Globus pallidus (tissue), 1 donor: ENCODE data around the gene IRF2.

Experiments used
- DNase-seq: peaks from one replicate; pipeline ENCODE4 v3.0.0-alpha.2; 2015; ENCODE audit warnings: low spot score

The IRF2 gene

GRCh38 chr4:184432127-184432922, 42.0 kb downstream of the IRF2 start:
- peak; percentile 61 for DNase-seq

- DNase-seq = no peak
Measured at GRCh38 chr4:184430163-184430562, 44.2 kb downstream of the IRF2 start.

DNA sequence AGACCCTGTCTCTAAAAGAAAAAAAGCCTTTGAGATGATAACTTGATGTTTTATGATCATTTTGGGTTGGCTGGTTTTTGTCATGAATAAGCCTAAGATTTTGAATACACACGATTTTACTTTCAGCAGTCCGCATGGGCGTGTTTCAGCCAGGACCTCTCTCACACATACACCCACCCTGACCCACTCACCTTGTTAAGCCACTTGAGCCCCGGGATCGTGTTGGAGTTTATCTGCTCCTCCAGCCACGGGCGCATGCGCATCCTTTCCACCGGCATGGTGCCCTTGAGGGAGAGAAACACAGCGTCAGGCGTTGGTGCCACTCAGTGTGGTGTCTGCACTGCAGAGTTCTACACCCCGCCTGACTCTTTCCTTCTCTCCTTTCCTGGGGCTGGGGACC, 45.6 kb downstream of the IRF2 start:
- no peak for DNase-seq

- DNase-seq = no peak
Measured at GRCh38 chr4:184427687-184428086, 46.7 kb downstream of the IRF2 start.

- DNase-seq = no peak
Measured at GRCh38 chr4:184427093-184427492, 47.3 kb downstream of the IRF2 start.

DNA sequence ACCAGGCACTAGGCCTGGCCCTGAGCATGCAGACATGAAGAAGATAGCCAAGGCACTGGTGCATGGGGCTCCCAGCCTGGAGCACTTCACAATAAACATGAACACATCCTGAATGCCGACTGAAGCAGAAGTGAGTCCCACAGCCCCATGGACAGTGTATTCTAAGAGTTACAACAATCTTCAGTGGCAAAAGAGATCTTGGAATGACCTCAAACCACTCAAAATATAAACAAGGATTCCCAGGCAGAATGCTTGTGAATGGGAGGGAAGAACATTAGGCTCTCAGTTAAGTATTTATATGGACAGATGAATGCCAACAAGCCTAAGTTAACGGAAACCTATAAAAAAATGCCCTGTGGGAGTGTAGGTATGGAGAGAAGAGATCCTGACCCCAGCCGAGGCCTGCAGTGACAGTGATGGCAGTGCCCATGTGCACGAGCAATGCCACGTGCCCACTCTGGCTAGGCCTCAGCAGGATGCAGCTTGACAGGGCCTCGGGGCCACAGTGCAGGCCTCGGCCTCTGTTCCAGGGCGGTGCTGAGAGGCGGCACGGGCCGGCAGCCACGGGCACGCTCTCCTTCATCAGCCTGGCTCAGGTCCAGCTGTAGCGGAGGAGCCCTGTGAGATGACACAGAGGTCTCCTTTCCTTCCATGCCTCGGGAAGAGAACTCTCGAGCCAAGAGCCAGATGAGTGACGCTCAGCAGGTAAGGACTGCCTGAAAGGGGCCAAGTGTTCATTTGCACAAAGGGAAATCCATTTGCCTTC, 49.2 kb downstream of the IRF2 start:
- DNase-seq = no peak

DNA sequence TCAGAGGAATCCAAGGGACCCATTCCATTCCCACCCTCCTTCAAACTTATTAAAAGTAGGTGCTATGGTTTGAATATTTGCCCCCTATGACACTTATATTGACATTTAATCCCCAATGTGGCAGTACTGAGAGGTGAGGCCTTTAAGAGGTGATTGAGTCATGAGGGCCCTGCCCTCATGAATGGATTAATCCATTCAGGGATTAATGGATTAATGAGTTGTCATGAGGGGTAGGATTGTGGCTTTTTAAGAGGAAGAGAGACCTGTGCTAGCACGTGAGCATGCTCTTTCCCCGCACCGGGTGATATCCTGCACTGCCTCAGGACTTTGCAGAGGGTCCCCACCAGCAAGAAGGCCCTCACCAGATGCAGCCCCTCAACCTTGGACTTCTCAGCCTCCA, 50.1 kb downstream of the IRF2 start:
- DNase-seq = no peak

- no peak for DNase-seq
Measured at GRCh38 chr4:184423003-184423686, 51.2 kb downstream of the IRF2 start.

DNA sequence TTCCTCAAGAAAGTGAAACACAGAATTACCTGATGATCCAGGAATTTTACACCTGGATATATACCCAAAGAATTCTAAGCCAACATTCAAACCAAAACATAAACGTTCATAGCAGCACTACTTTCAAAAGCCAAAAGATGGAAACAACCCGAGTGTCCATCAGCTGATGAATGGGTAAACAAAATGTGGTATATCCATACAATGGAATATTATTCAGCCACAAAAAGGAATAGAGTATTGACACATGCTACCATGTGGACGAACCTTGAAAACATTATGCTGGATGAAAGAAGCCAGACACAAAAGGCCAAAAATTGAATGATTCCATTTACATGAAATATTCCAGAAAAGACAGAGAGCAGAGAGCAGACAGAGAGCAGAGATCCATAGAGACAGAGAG, 52.0 kb downstream of the IRF2 start:
- no peak for DNase-seq

DNA sequence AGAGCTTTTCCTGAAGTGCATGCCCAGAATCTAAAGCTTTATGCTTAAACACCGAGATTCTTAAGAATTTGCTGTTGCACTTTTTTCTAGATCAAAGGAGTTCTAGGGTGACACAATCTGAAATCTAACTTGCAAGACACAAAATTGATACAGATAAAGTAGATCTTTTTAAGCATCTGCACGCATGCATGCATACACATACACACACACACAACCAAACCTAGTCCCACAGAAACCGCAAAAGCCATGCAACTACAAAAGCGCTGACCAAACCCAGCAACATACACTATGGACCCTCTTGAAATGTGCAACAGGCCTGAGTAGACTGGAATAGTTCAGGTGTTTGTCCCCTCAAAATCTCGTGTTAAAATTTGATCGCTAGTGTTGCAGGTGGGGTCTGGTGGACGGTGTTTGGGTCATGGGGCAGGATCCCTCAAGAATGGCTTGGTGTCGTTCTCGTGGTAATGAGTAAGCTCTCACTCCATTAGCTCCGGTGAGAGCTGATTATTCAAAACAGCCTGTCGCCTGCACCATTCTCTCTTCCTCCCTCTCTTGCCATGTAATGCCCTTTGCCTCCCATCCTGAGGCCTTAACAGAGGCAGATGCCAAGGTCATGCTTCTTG, 52.7 kb downstream of the IRF2 start:
- no peak for DNase-seq

DNA sequence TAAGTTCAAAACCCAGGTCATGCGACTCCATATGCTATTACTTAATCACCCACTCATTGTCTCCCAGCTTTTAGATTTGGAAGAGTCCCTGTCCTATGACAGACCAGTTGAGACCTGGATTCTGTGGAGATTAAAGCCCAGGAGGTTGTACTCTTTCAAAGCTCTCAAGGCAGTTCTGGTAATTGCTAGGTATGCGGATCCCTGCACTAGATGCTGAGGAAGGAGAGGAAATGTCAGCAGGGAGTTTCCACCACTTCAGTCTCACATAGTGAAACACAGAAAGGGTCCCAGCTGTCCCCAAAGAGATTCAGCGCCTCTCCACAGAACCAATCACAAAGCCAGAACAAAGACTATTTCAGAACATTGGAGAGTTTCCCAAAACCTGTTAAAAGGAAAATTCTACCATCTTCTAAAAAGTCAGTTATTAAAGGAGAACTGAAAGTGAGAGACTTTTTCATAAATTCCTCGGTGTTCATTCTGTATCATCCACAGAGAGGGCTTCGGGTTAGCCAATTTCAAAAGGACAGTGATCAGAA, 53.4 kb downstream of the IRF2 start:
- DNase-seq = peak; percentile 31

DNA sequence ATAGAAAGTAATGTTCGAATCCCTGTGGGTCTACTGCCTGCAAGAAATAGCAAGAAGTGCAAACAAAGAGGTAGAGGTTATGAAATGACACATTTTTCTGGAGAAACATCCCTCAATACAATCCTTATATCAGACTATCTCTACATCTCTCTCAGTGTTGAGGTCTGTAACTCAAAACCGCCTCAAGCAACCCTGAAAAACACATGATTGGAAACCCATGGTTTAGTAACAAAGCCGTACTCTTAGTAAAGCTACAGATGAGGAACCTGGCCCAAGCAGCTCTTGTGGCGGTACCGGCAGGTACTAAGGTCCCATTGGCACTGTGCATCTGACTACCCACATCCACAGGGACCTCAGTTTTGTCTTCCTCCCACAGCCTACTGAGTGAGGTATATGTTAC, 53.9 kb downstream of the IRF2 start:
- no peak for DNase-seq

- DNase-seq = no peak
Measured at GRCh38 chr4:184419976-184420375, 54.4 kb downstream of the IRF2 start.

DNA sequence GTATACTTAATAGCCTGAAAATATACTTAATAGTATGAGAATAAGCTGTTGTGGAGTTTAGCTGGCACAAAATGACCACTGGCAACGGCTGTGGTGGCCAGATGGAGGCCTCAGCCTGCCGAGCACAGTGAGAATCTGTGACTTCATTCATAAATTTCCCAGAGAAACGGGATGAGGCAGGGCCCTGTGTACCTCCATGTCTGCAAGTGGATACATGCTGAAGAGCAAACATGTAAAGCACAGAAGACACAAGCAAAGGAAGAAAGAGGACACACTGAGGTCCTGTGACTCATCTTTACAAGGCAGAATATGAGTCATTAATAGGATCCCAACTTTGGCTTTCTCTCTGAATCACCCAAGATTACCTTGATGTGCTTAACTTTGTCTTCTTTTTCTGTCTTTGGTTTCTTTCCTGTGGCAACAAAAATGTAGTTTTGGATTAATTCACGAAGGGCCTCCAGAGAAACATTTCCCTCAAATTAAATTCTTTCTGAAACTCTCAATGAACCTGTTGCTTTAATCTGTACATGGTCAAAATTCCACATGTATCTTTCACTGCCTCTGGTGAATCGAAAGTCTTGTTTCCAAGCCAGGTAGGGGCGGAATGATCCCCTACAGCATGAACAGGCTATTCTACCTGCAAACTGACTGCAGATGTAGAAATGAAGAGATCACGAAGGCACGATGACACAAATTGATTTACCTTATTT, 56.4 kb downstream of the IRF2 start:
- peak; percentile 77 for DNase-seq

- DNase-seq = no peak
Measured at GRCh38 chr4:184416913-184417734, 57.2 kb downstream of the IRF2 start.

GRCh38 chr4:184415071-184415470, 59.3 kb downstream of the IRF2 start:
- no peak for DNase-seq

- DNase-seq = no peak
Measured at GRCh38 chr4:184413261-184414046, 60.9 kb downstream of the IRF2 start.

- DNase-seq = no peak
Measured at GRCh38 chr4:184410748-184411147, 63.6 kb downstream of the IRF2 start.

DNA sequence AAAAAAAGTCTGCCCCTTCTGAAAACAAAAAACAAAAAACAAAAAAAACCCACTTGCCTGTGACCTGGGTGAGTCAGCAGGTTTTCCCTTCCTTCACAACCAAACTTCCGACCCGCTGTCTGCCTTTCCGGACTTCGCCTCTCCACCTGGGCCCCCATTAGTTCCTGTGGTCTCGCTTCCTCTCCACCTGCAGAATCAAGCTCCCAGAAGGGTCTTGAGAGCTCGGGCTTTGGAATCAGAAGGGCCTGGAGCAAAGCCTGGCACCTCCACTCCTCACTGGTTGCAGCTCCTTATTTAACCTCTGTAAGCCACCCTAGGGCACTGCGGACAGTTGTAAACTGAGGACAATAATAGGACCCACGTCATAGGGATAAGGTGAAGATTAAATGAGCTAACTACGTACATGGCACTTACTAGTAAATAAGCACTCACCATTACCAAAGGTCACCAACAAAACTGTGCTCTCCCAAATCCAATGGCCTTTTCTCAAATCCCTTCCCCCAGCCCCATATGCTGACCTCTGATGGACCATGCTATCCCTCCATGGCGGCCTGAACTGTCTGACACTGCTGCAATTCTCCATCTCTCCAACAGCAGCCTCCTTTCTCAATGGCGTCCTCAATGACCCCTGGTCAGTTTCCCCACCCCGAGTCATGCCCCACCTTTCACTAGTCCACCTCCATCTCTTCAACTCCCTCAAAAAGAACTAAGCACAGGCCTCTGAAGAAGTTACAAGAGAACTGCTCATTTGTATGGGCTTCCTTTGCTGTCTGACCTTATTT, 64.2 kb downstream of the IRF2 start:
- no peak for DNase-seq
